Measurements from ENCODE around the gene ZSCAN31. TPM values are rescaled to one million over a fixed set of nuclear protein-coding genes. Genes with fewer than 3 reads are reported as not detected.
A peak's percentile ranks its signal among the peaks of the same experiment; 100 is the strongest.

Gene ZSCAN31
- total RNA-seq, 1 donor = 3.5 TPM

DNA sequence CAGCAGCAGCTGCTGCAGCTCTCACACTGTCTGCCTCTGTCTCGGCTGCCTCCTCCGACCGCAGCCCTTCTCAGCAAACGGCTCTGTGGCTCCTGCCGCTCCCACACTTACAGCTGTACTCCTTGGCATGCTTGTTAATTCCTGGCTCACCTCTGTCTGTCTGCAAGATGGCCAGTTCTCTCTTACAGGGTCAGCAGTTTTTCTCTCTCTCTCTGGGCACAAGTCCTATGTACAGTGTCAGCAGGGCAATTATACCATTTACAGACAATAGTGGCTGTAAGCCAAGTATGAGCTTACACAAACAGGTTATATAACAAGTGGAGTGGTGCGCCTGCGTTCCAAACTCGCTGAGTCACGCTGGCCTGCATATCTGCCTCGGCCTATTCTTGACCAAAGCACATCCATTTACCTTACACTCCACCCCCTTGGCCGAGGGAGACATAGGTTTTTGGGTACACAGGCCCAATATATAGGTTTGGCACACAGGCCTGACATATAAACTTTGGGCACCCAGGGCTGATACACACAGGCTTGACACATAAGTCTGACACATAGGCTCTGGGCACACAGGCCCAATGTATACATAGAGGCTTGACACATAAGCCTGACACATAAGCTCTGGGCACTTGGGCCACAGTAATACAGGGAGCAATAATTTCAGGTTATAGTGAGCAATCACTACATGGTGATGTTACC, 18.2 kb upstream of the ZSCAN31 start:
- TF ChIP-seq, protein P1, sequence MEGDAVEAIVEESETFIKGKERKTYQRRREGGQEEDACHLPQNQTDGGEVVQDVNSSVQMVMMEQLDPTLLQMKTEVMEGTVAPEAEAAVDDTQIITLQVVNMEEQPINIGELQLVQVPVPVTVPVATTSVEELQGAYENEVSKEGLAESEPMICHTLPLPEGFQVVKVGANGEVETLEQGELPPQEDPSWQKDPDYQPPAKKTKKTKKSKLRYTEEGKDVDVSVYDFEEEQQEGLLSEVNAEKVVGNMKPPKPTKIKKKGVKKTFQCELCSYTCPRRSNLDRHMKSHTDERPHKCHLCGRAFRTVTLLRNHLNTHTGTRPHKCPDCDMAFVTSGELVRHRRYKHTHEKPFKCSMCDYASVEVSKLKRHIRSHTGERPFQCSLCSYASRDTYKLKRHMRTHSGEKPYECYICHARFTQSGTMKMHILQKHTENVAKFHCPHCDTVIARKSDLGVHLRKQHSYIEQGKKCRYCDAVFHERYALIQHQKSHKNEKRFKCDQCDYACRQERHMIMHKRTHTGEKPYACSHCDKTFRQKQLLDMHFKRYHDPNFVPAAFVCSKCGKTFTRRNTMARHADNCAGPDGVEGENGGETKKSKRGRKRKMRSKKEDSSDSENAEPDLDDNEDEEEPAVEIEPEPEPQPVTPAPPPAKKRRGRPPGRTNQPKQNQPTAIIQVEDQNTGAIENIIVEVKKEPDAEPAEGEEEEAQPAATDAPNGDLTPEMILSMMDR (IDR thresholded peaks at IDR 0.05; ENCODE audit: insufficient read depth, low read depth, low read length) = no peak
- peak; percentile 20 for DNase-seq (ENCODE audit: low read depth)
- H3K4me3 ChIP-seq (ENCODE audit: low read depth, low read length) = no peak overlapping the region

DNA sequence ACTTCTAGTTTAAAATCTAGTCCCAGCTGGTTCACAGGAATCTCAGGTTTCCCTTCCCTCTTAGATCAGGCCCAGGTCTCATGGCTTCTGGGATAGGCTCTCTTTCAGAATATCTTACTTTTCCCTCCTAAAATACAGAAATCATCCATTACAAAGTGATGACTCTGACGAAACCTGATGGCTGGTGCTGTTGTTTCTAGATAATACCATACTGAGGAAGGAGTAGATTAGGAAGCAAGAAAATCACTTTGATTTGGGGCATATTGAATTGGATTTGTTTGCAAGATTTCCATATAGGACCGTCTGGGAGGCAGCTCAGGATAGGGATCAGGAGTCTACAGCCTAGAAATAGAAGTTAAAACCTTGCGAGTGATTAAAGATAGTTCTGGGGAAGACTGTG, 17.4 kb upstream of the ZSCAN31 start:
- H3K4me3 ChIP-seq (ENCODE audit: low read depth, low read length) = no peak overlapping the region
- DNase-seq (ENCODE audit: low read depth) = no peak
- TF ChIP-seq, protein P1 (IDR thresholded peaks at IDR 0.05; ENCODE audit: insufficient read depth, low read depth, low read length) = no peak

DNA sequence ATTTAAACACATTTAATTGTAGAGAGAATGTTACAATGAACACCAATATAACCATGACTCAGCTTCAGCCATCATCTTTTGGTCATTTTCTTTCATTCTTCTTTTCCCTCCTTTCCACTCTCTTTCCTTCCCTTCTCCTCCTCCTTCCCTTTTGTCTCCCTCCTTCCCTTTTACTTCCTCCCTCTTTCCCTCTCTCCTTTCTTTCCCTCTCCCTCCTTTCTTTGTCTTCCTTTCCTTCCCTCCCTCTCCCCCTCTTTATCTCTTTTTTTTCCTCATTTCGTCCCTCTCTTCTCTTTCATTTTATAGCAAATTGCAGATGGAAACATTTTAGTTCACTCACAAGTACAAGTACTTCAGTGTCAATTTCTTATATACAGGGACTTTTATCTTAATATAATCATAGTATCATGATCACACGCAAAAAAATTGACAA, 15.6 kb upstream of the ZSCAN31 start:
- TF ChIP-seq, protein P1 (IDR thresholded peaks at IDR 0.05; ENCODE audit: insufficient read depth, low read depth, low read length) = no peak
- no peak overlapping the region for H3K4me3 ChIP-seq (ENCODE audit: low read depth, low read length)
- no peak for DNase-seq (ENCODE audit: low read depth)

DNA sequence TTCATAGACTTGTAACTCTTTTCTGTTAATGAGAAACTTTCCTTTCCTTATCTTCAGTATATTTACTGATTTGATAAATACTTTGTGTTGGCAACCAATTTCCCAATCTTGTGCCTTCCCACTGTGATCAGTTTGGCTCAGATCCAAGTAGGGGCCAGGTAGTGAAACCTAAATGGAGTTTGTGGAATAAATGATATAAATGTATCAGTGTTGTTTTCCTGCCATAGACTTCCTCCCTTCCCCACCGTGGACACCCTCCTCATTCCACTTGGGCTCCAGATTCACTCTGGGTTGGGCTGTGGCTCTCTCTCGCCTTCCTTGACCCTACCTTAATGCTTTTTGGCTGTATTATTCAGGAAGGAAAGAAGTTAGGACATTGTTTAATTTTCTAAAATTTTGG, 15.1 kb upstream of the ZSCAN31 start:
- H3K4me3 ChIP-seq (ENCODE audit: low read depth, low read length) = no peak overlapping the region
- TF ChIP-seq, protein P1 (IDR thresholded peaks at IDR 0.05; ENCODE audit: insufficient read depth, low read depth, low read length) = no peak
- DNase-seq (ENCODE audit: low read depth) = no peak

DNA sequence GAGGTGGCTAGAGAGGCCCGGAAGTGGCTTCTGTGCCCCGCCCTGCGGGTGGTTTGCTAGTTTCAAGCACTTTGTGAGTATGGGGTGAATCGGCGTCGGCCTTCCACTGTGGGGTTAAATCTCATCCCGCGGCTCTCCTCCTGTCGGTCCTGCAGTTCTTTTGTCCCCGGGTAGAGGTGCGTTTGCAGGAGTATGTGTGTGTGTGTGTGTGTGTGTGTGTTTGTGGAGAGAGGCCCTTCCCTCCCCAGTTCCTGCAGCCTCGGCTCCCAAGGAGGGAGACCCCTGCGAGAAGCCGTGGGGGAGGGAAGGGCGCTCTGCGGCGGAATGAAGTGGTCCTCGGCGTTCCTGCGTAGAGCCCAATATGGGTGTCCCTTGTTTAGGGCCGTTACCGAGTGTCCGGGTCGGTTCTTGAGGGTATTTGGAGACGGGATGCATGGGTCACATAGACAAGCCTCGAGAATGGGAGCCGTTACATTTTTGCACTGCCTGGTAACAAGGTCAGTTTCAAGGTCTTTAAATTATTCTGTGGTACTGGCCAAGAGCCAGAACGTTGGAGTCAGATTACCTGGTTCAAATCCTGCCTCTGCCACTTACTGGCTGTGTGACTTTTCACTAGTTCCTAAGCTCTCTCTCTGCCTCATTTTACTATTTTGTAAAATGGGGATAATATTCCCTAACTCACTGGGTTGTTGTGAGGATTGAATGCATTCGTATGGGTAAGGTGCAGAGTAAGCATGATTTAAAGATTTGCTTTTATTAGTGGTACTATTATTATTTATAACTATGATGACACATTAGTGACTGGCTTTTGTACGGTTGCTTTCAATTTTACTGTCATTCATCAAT, 14.2 kb upstream of the ZSCAN31 start, which contains the start of gene ZKSCAN3:
Gene ZKSCAN3 (plus strand): TSS at position 56 of the 846 bp plus-strand sequence. CDS start 9,640 bp downstream, outside the sequence.
- TF ChIP-seq, protein P1 (IDR thresholded peaks at IDR 0.05; ENCODE audit: insufficient read depth, low read depth, low read length) = no peak

DNA sequence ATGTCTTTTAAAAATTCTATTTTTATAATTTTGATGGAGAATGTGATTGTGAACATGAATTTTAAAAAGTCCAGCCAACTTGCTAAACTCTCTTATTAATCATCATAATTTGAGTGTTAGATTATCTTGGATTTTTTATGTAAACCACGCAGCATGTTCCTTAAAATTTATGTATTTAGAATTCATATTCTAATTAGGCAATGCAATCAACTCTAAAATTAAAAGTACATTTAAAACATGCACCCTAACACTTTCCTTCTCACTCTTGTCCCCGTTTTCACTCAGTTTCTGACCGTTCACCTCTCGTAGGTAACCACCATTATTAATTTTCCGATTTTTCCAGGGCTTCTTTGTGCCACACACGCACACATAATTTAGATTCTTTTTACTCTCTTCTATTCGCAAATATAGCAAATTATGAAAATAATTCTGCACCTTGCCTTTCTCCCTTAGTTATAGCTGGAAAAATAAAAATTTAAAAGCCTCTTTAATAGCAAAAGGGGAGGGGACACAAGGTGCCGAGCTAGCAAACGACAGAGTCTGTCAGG, 13.5 kb upstream of the ZSCAN31 start:
- peak overlapping the region; percentile 90 for H3K4me3 ChIP-seq (ENCODE audit: low read depth, low read length)
- no peak for DNase-seq (ENCODE audit: low read depth)
- TF ChIP-seq, protein P1 (IDR thresholded peaks at IDR 0.05; ENCODE audit: insufficient read depth, low read depth, low read length) = no peak

More for the DNA sequence above, 14.2 kb upstream of the ZSCAN31 start, which contains the start of gene ZKSCAN3:
- DNase-seq (ENCODE audit: low read depth) = peak; percentile 68
- H3K4me3 ChIP-seq (ENCODE audit: low read depth, low read length) = peak within 1 kb of the TSS; percentile 90
